GM12801 (cell line): ENCODE measurements around the gene MTFMT.

ENCODE experiments used
- TF ChIP-seq, protein P1 (sequence below): IDR thresholded peaks from one replicate; pipeline ENCODE4 v1.5.1; 2011; ENCODE audit warnings: control low read depth; ENCODE audit not compliant: insufficient read length; ENCODE audit errors: extremely low read depth

The MTFMT gene

DNA sequence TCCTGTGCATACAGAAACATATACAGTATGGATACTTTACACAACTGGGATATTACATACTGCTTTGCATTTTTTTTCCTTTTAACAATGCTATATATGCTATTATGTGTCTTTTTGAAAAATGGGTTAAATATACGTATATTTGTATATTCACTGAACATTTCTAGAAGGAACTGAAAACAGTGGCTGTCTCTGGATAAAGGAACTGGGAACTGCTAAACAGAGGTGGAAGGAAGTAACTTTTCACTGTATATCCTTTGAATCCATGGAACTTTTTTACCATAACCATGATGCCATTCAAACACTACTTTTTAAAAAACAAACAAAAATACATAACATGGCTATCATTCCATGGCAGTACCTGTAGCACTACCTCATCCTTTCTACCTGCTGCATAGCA lies 1.8 kb downstream of the MTFMT start:
- TF ChIP-seq, protein P1, sequence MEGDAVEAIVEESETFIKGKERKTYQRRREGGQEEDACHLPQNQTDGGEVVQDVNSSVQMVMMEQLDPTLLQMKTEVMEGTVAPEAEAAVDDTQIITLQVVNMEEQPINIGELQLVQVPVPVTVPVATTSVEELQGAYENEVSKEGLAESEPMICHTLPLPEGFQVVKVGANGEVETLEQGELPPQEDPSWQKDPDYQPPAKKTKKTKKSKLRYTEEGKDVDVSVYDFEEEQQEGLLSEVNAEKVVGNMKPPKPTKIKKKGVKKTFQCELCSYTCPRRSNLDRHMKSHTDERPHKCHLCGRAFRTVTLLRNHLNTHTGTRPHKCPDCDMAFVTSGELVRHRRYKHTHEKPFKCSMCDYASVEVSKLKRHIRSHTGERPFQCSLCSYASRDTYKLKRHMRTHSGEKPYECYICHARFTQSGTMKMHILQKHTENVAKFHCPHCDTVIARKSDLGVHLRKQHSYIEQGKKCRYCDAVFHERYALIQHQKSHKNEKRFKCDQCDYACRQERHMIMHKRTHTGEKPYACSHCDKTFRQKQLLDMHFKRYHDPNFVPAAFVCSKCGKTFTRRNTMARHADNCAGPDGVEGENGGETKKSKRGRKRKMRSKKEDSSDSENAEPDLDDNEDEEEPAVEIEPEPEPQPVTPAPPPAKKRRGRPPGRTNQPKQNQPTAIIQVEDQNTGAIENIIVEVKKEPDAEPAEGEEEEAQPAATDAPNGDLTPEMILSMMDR, result no peak

DNA sequence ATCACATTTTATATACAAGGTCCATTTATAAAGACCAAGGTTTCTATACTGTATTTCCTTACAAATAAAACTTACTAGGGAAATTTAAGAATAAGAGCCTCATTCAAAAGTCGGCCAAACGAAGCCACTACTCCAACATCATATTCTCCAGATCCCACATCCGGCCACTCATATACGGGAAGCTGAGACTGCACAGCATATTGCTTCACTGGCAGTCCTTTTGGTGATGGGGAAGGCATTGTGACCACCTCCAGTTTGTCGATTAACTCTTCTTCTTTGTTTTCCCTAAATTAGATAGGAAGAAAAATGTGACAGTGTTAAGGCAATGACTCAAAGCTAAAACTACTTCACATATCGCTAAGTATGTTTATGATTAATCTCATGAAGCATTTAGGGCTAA lies 2.7 kb downstream of the MTFMT start:
- TF ChIP-seq, protein P1, result no peak

DNA sequence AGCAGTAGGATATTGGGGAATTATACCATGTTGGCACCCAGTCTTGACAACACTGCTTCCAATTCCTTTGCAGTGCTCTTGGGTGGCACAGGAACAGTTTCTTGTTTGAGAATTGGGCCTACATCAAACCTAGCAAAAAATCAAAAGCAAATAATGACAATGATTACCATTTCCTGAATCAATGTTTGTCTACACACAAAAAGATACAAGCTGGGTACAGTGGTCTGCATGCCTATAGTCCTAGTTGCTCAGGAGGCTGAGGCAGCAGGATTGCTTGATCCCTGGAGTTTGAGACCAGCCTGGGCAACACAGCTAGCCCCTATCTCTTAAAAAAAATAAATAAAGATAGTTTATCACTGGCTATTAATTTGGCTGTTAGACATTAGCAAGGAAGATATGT lies 8.0 kb downstream of the MTFMT start:
- TF ChIP-seq, protein P1, result no peak

DNA sequence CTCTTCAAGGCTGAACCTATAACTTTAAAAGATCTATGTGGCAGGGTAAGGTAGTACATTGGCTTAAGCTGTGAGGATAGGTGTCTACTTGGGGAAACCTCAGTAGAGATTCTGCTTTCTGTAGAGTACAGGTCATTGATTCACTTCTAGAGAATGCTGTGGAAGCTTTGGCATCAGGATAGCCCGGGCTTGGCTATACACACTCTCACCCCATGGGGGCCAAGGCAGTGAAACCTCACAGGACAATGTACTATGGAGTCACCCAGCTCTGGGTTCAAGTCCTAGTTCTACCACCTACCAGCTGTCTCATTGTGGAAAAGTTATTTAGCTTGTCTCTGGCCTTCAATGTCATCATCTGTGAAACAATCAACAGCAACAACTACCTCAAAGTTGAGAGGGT lies 9.0 kb downstream of the MTFMT start:
- TF ChIP-seq, protein P1, result no peak

DNA sequence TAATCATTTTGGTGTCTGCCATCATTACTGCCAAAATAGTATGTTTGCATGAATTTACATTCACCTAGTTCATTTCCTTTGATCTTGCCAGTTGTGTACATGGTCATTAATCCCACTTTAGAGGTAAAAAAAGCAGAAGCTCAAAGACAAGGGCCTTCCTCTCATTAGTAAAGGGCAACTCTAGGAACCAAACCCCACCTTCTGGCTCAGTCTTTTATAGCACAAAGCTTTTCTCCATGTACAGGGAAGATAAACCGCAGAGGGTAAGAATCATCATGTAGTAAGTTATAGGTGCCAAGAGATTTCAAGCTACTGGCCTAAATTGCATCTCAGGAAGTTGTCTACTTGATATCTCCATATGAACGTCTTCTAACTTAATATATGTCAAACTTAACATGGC lies 20.5 kb downstream of the MTFMT start:
- TF ChIP-seq, protein P1, result no peak

DNA sequence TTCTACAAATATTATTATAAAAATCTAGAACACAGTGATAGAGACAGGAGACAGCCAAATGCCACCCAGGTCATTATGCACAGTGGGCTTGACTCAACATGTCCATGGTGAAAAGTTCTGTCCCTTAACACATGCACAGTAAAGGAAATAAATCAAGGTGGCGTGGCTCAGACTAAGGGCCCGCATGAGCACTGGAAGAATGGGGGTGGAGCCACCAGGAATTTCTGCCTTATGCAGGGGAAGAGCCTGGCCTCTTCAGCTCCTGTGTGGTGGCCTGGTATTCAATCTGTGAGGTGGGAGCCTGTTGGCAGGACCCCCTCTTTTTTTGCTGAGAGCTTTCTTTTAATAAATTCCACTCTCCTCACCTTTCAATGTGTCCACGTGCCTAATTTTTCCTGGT lies 22.6 kb downstream of the MTFMT start:
- TF ChIP-seq, protein P1, result no peak

DNA sequence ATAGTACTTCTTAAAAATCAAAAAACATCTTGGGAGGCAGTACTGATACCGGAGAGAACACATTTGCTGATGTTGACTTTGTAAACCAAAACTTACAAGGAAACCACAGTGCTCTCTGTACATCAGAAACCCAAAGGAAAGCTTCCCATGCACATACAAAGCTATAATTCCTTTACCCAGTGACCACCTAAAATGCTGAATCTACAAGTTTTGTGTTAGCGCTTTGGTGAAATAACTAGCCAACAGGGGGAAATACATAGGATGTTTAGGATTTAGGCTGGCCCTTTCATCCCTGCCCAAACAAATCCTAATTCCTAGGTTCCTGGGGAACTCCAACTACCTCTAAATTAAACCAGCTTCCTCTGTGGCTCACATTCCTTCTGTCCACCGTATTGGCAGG lies 24.4 kb downstream of the MTFMT start:
- TF ChIP-seq, protein P1, result no peak

DNA sequence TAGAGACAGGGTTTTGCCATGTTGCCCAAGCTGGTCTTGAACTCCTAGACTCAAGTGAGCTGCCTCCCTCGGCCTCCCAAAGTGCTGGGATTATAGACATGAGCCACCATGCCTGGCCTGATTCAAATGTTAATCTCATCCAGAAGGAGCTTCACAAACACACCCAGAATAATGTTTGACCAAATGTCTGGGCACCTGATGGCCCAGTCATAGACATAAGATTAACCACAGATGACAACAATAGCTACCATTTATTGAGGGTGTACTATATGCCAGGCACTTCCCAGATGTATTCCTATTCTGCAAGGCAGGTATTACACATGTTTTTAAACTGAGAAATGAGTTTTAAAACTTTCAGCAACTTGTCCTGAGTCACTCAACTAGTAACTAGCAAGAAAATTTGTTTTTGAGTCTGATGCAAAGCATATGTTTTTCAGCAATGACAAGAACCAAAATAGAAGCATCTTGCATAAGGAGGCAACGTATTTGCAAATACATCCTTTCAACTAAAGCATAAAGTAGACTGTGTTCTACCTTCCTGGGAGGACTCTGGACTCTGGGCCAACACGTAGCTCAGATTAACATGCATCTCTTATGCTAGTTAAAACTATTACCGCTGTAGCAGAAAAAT lies 31.6 kb downstream of the MTFMT start:
- TF ChIP-seq, protein P1, result no peak
